ENCODE data around the gene EID3. TPM values are rescaled to one million over a fixed set of nuclear protein-coding genes. Genes with fewer than 3 reads are reported as not detected.

Gene EID3
- total and polyA plus RNA-seq, 9 of the 15 experiments (the other 6 are each of a cell fraction or from before 2014, with no cell fraction given) = 0.07 to 3.5 (median 0.42) TPM

GRCh38 chr12:104288635-104289274, 14.8 kb upstream of the EID3 start (continued):
- peak in 2 of 3 experiments; percentile 22 to 34; a peak in 2 of 6 replicates for TF ChIP-seq CTCF (IDR thresholded peaks at IDR 0.05 in 2 of 3, conservative IDR thresholded peaks at IDR 0.05 in 1 of 3; ENCODE audit: insufficient read depth in 2 of 3, low read depth in 1 of 3, low read length in 3 of 3)
- no peak for TF ChIP-seq KAT2B (IDR thresholded peaks at IDR 0.05; ENCODE audit: low read depth, low read length)
- TF ChIP-seq, protein P1, sequence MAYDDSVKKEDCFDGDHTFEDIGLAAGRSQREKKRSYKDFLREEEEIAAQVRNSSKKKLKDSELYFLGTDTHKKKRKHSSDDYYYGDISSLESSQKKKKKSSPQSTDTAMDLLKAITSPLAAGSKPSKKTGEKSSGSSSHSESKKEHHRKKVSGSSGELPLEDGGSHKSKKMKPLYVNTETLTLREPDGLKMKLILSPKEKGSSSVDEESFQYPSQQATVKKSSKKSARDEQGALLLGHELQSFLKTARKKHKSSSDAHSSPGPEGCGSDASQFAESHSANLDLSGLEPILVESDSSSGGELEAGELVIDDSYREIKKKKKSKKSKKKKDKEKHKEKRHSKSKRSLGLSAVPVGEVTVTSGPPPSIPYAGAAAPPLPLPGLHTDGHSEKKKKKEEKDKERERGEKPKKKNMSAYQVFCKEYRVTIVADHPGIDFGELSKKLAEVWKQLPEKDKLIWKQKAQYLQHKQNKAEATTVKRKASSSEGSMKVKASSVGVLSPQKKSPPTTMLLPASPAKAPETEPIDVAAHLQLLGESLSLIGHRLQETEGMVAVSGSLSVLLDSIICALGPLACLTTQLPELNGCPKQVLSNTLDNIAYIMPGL (CRISPR knock-in tag; IDR thresholded peaks at IDR 0.05) = no peak
- peak in 1 of 2 experiments; percentile 6; a peak in 1 of 4 replicates for TF ChIP-seq TRIM24 (IDR thresholded peaks at IDR 0.05)
- TF ChIP-seq ZNF23 (CRISPR knock-in tag; IDR thresholded peaks at IDR 0.05) = no peak
- TF ChIP-seq, protein P2, sequence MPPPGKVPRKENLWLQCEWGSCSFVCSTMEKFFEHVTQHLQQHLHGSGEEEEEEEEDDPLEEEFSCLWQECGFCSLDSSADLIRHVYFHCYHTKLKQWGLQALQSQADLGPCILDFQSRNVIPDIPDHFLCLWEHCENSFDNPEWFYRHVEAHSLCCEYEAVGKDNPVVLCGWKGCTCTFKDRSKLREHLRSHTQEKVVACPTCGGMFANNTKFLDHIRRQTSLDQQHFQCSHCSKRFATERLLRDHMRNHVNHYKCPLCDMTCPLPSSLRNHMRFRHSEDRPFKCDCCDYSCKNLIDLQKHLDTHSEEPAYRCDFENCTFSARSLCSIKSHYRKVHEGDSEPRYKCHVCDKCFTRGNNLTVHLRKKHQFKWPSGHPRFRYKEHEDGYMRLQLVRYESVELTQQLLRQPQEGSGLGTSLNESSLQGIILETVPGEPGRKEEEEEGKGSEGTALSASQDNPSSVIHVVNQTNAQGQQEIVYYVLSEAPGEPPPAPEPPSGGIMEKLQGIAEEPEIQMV (tag; conservative IDR thresholded peaks at IDR 0.05; ENCODE audit: low read depth) = no peak
- peak; percentile 98 for TF ChIP-seq POLR2G (IDR thresholded peaks at IDR 0.05; ENCODE audit: low read depth, low read length)
- no peak for TF ChIP-seq ZNF431 (CRISPR knock-in tag; IDR thresholded peaks at IDR 0.05)
- no peak for TF ChIP-seq CBX8 (IDR thresholded peaks at IDR 0.05; ENCODE audit: borderline replicate concordance, extremely low read depth, low read depth, low read length, poor library complexity, severe bottlenecking)
- no peak for TF ChIP-seq RBM34 (IDR thresholded peaks at IDR 0.05; ENCODE audit: borderline replicate concordance, insufficient read depth, low read length)
- TF ChIP-seq ETV1 (tag; conservative IDR thresholded peaks at IDR 0.05; ENCODE audit: low read depth) = no peak
- TF ChIP-seq, protein P3, sequence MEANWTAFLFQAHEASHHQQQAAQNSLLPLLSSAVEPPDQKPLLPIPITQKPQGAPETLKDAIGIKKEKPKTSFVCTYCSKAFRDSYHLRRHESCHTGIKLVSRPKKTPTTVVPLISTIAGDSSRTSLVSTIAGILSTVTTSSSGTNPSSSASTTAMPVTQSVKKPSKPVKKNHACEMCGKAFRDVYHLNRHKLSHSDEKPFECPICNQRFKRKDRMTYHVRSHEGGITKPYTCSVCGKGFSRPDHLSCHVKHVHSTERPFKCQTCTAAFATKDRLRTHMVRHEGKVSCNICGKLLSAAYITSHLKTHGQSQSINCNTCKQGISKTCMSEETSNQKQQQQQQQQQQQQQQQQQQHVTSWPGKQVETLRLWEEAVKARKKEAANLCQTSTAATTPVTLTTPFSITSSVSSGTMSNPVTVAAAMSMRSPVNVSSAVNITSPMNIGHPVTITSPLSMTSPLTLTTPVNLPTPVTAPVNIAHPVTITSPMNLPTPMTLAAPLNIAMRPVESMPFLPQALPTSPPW (CRISPR knock-in tag; IDR thresholded peaks at IDR 0.05) = peak; percentile 36
- no peak for TF ChIP-seq PPARD (CRISPR knock-in tag; IDR thresholded peaks at IDR 0.05)
- TF ChIP-seq MITF (IDR thresholded peaks at IDR 0.05) = no peak
- TF ChIP-seq, protein P4, sequence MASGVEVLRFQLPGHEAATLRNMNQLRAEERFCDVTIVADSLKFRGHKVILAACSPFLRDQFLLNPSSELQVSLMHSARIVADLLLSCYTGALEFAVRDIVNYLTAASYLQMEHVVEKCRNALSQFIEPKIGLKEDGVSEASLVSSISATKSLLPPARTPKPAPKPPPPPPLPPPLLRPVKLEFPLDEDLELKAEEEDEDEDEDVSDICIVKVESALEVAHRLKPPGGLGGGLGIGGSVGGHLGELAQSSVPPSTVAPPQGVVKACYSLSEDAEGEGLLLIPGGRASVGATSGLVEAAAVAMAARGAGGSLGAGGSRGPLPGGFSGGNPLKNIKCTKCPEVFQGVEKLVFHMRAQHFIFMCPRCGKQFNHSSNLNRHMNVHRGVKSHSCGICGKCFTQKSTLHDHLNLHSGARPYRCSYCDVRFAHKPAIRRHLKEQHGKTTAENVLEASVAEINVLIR (CRISPR knock-in tag; IDR thresholded peaks at IDR 0.05) = peak; percentile 71
- TF ChIP-seq PTTG1 (tag; IDR thresholded peaks at IDR 0.05; ENCODE audit: low read depth) = no peak
- no peak for TF ChIP-seq ZNF121 (CRISPR knock-in tag; conservative IDR thresholded peaks at IDR 0.05)
